GM21576 (cell line): Measurements from ENCODE around the gene EML1.
A peak's percentile ranks its signal among the peaks of the same experiment; 100 is the strongest.

Source experiments
- ATAC-seq: cut with Tn5 transposase; IDR thresholded peaks from one replicate; pipeline ENCODE4 v1.9.1; 2021; ENCODE audit warnings: mild to moderate bottlenecking, moderate library complexity; ENCODE audit not compliant: unreplicated experiment

The EML1 gene

GRCh38 chr14:99952453-99952852, 159.2 kb downstream of the EML1 start:
- no peak for ATAC-seq

- no peak for ATAC-seq
Observed at GRCh38 chr14:99955826-99956455, 162.7 kb downstream of the EML1 start.

DNA sequence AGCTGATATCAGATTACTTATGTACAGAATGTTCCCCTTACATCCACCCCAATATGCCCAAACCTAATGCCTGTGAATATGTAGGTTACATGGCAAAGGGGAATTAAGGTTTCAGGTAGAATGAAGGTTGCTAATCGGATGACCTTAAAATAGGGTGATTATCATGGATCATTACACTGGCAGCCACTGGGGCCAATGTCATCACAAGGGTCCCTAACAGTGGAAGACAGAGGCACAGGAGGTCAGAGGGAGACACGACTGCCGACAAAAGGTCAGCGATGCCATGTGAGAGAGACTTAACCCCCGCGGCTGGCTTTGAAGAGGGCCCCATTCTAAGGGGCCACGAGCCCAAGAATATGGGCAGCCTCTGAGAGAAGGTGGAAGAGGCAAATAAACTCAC, 165.2 kb downstream of the EML1 start:
- ATAC-seq, result no peak

- ATAC-seq, result no peak
Observed at GRCh38 chr14:99961826-99962518, 168.8 kb downstream of the EML1 start.

DNA sequence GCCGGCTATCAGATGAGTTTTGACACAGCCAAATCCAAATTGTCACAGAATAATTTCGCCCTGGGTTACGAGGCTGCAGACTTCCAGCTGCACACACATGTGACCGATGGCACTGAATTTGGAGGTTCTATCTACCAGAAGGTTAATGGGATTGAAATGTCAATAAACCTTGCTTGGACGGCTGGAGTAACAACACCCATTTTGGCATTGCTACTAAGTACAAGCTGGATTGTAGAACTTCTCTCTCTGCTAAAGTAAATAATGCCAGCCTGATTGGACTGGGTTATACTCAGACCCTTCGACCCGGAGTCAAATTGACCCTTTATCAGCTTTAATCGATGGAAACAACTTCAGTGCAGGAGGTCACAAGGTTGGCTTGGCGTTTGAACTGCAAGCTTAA, 171.8 kb downstream of the EML1 start:
- ATAC-seq, result no peak

- ATAC-seq, result no peak
Observed at GRCh38 chr14:99966037-99966835, 173.0 kb downstream of the EML1 start.

GRCh38 chr14:99966912-99967311, 173.7 kb downstream of the EML1 start:
- no peak for ATAC-seq

DNA sequence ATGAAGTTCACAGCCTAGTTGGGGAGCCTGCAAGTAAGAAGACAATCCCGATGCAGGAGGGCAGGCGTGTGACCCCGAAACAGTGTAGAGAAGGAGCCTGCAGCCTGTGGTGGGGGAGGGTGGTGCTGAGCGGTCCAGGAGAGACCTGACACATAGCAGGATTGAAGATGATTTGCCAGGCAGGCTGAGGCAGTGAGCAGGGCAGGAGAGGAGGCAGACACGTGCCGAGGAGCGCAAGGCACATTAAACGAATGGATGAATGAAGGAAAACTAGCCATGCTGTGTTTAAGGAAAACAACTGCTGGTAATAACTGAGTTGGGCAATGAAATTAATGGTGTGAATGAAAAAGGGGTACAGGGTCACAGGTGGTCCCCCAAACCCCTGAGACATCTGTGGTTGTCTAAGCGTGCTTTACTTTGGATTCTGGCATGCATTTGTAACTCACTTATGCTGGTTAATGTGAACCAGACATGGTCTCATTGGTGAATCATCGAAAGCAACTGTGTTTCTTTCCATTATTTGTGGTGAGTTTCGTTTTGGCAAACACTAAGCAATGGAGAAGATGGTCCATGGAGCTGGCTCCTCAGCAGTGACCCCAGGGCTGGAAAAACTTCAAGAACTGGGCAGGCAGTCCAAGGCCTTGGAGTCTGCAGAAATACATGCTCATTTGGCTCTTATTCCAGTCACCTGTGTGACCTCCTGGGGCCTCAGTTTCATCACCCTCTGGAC, 175.1 kb downstream of the EML1 start:
- no peak for ATAC-seq

DNA sequence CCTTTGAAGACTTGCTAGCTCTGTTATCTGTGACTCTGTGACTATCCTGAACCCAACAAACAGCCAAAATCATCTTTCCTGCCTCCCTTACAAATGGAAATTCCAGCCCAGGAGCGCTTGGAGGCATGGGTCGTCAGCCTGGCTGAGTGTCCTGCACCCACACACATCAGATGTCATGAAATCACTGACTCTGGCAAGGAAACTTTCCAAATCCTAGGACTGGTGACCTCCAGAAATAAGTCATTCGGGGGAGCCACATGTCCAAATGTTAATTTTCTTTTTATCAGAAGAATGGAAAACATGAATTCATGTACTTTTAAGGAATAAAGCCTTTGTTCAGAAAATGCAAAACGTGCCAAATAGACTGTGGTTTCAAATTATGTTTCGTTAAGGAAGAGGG, 175.7 kb downstream of the EML1 start:
- no peak for ATAC-seq

DNA sequence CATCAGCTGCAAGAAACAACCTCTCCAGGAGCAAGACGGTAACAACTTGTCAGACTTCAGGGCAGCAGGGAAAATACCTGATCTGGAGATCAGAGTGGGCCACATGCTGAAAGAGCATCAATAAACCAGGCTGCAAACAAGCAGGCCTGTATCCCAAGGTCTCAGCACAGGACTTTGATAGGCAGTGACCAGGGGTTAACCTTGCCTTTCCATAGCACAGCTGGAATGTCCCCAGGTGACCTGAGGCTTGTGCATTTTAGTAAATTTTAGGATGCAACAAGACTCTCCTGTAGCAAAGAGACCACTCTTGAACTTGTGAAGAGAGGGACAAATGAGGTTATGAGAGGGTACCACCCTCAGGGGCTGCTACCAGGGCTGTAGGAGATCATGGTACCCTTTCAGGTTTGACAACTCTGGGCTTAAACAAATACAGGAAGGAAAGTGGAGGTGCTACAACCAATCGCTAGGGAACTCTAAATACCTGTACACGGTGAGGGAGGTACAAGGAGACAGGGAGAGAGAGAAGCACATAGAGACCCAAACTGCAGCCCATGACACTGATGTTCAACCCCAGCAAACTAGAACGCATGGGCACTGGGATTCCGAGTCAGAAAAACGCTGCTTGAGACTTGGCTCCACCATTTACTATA, 176.6 kb downstream of the EML1 start:
- ATAC-seq, result no peak

DNA sequence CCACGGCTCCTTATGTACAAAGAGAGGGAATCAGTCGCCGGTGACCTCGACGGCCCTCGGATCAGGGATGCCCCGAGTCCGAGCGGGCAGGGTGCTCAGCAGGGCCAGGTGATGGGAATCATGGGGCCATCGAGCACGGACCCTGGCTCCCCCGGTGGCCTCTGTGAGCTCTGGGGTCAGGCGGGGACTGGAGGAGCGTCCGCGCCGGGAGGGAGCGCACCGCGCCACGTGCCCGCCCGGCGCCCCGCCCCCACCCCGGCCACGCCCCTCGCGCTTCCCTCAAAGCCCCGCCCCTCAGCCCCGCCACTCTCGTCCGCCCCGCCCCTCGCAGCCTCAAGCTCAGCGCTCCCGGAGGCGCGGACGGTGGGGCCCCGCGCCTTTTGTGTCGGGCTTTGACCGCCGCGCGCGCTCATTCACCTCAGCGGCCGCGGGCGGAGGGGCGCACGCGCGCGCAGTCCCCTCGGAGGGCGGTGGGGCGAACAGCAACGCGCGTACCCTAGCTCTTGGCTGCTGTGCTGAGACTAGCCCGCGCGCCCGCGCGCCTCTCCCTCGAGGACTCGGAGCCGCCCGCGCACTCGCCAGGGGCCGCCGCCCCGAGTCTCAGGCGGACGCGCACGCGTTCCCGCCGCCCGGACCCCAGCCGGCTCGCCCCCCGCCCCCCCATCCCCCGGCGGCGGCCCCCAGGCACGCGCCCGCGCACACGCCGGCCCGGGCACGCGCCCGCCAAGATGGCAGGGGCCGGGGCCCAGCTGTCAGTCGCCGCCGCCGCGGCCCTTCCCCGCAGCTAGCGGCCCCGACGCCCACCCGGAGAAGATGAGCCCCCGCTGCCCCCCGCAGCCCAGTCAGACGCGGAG, 178.1 kb downstream of the EML1 start:
- peak; percentile 62 for ATAC-seq

DNA sequence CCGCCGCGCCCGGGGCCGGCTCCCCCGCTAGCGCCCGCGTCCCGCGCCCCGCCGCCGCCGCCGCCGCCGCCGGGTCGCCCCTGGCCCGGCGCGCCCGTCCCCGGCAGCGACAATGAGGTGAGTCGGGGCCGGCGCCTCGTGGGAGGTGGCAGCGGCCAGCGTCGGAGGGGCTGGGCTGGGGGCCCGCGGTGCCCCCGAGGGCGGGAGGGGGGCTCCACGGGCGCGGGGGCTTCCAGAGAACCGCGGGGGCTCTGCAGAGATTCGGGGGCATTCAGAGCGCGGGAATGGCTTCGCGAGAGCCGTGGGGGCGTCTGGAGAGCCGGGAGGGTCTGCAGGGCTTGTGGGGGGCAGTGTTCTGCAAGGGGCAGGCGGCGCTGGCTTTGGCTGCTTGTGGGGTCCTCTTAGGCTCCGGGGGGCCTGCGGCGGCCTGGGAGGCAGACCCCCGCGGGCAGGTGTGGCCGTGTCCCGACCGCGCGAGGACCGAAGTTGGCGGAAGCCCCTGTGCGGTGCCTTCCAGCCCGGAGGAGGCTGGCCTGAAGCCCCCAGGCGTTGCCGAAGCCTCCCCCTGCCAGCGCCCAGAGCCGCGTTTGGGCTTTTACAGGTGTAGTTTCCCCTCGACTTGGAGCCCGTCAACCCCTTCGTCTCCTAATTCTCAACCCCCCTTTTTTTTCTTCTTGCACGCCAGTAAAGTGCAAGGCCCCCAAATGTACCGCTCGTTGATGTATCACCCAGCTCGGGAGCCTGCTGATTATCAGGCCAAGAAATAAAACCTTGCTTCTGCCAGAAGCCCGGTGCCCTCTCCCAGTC, 178.9 kb downstream of the EML1 start:
- peak; percentile 26 for ATAC-seq

DNA sequence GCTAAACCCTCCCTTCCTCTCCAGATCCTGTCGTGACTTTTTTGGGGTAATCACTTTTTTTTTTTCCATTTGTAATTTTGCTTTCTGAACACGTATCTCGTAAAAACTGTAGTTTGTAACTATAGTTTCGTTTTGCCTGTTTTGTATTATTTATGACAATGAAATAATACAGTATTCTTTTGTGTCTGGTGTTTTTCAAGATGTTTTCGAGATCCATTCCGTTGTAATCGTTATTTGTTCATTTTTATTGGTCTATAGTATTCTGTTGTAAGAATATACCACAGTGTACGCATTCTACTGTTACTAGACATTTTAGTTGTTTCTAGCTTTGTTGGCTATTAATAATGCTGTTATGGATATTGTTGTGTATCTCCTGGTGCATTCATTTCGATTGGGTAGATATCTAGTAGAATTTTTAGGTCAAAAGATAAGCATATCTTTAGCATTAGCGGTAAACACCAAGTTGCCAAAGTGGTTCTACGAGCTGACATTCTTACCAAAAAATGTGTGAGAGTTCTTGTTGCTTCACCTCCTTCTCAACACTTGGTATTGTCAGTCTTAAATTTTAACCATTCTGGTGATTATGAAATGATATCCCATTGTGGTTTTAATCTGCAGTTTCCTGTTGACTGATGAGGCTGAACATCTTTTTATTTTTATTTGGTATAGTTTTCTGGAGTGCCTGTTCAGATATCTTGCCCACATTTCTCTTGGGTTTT, 179.7 kb downstream of the EML1 start:
- no peak for ATAC-seq

DNA sequence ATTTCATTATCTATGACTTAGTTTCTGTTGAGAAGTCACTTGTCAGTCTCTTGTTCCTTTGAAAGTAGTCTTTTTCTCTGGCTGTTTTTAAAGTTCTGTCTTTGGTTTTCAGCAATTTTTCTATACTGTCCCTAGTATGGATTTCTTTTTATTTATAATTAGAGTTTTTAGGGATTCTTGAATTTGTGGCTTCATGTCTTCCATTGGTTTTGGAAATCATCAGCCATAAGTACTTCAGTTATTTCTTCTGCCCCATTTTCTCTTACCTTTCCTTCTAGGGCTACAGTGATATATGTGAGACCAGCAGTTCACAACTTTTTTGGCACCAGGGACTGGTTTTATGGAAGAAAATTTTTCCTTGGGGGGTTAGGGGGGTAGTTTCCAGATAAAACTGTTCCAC, 182.0 kb downstream of the EML1 start:
- ATAC-seq, result no peak

DNA sequence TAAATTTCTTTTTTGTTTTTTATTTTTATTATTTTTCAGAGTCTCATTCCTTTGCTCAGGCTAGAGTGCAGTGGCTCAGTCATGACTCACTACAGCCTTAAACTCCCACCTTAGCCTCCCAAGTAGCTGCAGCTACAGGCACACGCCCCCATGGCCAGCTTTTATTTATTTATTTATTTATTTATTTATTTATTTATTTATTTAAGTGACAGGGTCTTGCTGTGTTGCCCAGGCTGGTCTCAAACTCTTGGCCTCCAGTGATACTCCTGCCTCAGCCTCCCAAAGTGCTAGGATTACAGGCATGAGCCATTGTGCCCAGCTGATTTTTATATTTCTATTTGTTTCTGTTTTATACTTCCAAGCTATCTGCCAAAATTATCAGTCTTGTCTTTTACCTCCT, 182.8 kb downstream of the EML1 start:
- no peak for ATAC-seq

DNA sequence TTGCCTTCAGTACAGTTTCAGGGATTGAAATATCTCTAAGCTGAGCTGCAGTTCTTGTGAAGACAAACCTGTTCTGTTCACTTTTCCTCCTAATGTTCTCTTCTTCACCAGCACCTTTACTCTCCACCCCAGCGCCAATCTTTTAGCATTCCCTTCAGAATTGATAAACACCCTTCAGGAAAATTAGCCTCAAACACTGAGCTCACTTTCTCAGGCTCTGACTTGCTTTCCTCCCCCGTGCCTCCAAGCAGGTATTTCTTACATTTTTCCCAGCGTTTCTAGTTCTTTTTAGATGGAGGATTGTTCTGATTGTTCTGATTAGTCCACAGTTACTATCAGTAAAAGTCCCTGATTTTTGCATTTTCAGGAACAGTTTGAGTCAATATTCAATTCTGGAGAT, 183.5 kb downstream of the EML1 start:
- ATAC-seq, result no peak

DNA sequence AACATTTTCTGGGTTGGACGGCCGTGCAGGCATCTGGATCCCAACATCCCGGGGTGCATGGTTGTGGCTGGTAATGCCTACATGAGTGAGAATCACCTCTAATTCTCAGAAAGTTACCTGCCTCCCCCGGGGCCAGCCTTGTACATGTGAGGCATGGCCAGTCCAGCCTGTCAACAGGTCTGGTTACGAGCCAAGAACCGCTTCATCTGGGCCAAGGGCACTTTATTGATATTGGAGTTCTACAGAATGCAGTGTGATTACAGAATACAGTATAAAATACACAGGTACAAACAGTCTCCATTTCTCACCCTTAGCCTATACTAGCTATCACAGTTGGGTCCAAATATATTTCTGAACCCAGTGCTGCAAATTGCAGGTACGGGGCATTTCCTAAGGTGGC, 187.1 kb downstream of the EML1 start:
- no peak for ATAC-seq

GRCh38 chr14:99981806-99982205, 188.6 kb downstream of the EML1 start:
- ATAC-seq, result no peak
